HG03103 (cell line): ENCODE results near the gene FOXA1.
"Not testable (repeated sequence)": the region's sequence is repeated elsewhere in the genome, so short reads cannot be mapped to it uniquely, and the experiment has no call there.

Experiments
- ATAC-seq: cut with Tn5 transposase; IDR thresholded peaks from one replicate; pipeline ENCODE4 v1.9.1; 2021; ENCODE audit warnings: low read depth; ENCODE audit not compliant: unreplicated experiment

FOXA1 gene

DNA sequence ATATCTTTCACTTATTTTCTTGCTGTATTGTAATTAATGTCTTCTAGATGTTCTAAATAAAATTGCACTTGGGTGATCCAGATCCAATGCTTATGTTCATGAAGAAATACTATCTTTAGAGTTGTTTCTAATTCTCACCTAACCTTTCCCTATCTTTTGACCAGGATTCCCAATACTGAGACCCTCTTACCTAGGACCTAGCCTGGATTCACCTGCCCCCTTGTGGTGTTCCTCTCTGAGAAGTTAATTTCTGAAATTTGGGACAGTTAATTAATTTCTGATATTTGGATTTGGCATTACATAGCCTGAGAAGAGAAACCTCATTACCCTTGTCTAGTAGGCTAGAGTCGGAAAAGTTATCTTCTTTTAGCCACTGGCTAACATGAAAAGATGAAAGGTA lies 29.5 kb downstream of the FOXA1 start:
- no peak for ATAC-seq

DNA sequence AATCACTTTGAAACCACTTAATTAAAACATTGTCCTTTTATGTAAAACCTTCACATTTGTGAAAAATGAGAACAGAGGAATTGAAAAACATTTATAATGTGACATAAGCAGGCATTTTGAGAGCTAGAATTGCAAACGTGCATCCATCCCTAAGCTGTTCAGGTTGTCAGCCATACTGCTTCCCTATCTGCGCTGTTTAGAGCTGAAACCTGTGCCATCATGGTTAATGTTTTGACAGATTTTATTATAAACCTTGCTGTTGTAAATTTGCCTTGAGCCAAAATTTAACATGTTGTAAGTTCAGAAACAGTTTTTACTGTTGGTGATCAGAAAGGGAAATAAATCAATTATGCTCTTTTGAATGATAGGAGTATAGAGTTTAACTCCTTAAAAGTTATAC lies 31.9 kb downstream of the FOXA1 start:
- no peak for ATAC-seq

GRCh38 chr14:37559386-37559785 lies 35.7 kb downstream of the FOXA1 start:
- no peak for ATAC-seq

- no peak for ATAC-seq
Measured at GRCh38 chr14:37558740-37559139, 36.3 kb downstream of the FOXA1 start.

DNA sequence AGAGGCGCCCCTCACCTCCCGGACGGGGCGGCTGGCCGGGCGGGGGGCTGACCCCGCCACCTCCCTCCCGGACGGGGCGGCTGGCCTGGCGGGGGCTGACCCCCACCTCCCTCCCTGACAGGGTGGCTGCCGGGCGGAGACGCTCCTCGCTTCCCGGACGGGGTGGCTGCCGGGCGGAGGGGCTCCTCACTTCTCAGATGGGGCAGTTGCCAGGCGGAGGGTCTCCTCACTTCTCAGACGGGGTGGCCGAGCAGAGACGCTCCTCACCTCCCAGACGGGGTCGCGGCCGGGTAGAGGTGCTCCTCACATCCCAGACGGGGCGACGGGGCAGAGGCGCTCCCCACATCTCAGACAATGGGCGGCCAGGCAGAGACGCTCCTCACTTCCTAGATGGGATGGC lies 39.5 kb downstream of the FOXA1 start:
- ATAC-seq: not testable (repeated sequence)

DNA sequence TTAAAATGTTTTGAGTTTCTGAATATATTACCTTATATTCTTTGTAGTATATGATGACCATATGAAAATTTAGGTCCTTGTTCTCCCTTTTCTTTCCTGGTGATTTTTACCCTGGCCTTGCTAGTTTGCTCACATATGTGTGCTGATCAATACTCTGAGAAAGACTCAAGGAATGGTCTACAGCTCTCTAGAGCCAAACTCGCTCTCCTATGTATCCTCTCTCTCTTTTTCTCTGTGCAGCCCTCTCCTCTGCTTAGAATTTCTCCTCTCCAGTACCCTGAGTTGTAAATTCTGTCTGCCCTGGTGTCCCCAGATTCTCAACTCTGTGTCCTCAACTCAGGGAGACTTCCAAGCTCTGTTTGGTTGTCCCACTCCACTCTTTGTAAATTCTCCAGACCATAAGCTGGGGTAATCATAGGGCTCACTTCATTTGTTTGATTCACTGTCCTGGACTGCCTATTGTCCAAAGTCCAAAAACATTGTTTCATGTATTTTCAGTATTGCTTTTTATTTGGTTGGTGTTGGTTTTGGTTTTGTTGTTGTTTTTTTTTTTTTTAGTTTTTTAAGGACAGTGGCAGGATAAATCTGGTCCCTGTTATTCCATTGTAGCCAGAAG lies 41.0 kb downstream of the FOXA1 start:
- ATAC-seq: no peak

DNA sequence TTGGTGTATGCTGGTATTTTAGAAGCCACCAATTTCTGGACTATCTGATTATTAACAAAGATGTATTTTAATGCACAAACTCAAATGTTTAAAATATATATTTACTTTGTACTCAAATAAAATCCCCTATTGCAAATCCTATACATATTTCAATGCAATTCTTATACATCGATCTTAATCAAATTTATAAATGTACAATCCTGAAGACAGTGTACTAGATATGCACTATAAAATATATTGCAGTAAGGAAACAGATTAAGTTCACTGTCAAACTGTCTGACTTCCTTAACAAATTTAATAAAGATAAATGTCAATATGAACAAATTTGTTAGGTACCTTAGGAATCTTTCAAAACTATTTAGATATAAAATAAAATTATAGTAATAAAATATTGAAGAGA lies 43.9 kb downstream of the FOXA1 start:
- no peak for ATAC-seq

DNA sequence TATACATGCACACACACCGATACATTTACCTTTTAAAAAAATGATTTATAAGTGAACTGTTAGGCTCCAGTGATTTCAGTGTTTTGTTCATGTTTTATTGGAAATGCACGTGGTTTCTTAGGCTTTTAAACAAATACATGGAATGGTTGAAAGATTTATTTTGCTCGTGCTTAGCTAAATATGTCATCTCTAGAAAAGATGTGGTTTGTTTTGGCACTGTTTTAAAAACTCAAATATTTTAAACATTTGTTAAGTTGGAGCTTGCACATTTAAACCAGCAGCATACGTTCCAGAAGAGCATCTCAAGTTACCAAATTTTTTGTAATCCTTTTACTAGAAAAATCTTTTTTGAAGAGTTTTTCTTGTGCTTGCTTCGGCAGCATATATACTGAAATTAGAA lies 44.5 kb downstream of the FOXA1 start:
- ATAC-seq: no peak

GRCh38 chr14:37546621-37547447 lies 48.2 kb downstream of the FOXA1 start:
- no peak for ATAC-seq

GRCh38 chr14:37545174-37545573 lies 49.9 kb downstream of the FOXA1 start:
- ATAC-seq: no peak

DNA sequence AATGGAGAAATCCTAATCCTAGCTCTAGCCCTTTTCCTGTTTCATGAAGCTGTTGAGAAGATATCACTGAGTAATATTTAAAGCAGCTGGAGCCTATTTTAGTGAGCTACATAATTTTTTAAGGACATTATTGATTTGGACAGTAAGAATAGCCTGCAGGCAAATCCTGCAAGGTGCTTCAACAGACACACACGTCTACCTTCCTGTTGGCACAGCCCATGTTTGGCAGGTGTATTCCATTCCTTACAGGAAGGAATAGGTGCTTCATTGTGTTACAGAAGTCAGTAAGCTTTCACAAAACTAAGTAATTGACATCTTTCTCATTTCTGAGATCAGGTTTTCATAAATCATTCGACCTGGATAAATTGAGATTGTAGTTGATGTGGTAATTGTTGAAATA lies 50.6 kb downstream of the FOXA1 start:
- ATAC-seq: no peak

- no peak for ATAC-seq
Measured at GRCh38 chr14:37539992-37540391, 55.1 kb downstream of the FOXA1 start.
